GM19025 (cell line): ENCODE results near the gene ELK4.

ENCODE experiments used
- ATAC-seq: cut with Tn5 transposase; IDR thresholded peaks from one replicate; pipeline ENCODE4 v1.9.1; 2021; ENCODE audit warnings: mild to moderate bottlenecking, low read depth, moderate library complexity; ENCODE audit not compliant: unreplicated experiment

Gene ELK4

DNA sequence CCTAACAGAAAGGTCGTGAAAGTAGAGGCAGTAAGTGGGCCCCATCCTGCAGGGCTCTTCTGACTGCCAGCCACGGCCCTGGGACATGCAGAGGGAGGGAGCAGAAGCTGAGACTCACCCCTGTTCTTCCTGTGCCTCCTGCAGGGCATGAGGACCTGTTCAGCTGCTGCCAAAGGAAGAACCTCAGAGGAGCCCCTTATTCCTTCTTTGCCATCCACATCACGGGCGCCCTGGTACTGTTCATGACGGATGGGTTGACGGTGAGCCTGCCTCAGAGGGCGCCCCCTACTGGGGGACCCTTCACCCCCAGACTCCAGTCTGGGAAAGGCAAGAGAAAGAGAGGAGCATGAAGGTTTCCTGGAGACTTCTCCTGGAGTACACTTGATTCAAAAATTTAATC is 47.1 kb downstream of the ELK4 start:
- ATAC-seq, result no peak

DNA sequence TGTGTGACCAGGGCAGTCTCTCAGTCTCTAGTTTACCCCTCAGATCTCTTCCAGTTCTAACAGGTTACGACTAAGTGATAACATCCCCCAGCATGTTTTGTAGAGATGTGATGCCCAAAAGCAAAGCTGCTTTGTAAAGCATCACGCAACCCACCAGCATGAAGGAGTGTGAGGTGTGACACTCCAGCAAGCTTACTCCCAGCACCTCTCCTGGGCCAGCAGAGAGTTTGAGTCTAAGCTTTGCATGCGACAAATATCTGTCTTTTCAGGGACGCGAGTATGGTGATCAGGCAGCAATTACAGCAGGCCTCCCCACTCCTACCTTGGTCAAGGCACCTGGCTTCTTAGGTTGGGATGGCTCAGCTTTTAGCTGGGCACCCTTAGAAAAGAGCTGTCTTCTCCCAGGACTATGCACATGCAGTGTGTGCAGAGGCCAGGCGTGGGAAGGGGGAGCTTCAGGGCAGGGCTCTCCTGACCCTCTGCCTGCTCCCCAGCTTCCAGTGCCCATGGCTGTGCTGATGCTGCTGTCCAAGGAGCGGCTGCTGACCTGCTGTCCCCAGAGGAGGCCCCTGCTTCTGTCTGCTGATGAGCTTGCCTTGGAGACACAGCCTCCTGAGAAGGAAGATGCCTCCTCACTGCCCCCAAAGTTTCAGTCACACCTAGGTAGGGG is 48.2 kb downstream of the ELK4 start:
- no peak for ATAC-seq

DNA sequence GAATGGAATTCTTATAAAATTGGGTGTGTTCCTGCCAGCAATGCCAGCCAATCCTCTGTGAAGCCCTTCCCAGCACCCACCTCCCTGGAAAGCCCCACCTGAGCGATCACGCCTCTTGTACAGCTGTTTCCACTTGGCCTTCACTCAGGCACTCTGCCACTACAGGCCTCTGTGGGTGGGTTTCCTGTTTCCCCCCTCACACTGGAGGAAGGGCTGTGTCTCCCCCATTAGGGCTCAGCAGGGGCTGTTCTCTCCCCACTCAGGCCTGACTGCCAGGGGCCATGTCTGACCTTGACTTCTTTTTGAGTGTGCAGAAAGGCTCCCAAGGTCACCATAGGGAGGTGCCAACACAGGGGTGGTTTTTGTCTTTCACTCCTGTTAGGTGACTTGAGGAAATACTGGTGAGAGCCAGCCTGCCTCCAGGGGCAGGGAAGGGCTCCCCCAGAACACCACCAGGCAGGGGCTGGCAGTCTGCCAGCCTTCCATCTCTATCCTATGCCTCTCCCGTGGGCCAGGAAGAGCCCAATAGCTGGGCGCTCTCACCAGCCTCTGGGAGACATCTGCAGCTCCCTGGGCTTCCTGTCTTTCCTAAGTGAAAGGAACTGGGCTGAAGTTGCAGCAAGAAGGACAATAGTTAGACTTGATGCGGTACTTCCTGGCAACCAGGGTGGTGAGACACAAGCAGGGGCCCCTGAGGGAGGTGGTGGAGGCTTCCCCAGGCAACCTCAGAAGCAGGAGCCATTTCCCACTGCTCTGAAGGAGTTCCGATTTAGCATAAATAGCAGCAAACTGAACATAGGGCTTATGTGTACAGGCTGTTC is 49.1 kb downstream of the ELK4 start:
- no peak for ATAC-seq

DNA sequence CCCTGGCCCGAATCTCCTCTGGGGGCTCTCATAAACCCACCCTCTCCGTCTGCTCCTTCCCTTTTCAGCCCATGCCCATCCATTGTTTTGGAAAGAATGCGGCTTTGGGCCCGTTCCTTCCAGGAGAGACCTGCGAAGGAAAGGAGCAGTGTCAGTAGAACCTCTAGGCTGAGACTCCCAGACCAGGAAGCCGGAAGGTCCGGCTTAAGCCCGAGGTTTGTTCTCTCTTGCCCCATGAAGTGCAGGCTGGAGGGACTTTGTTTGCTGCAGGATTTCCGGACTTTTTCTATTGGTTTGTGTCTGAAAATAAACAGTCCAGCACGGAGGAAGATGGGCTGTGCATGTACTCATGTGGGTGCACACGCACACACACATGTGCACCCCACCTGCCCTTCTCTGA is 49.8 kb downstream of the ELK4 start:
- ATAC-seq, result no peak

DNA sequence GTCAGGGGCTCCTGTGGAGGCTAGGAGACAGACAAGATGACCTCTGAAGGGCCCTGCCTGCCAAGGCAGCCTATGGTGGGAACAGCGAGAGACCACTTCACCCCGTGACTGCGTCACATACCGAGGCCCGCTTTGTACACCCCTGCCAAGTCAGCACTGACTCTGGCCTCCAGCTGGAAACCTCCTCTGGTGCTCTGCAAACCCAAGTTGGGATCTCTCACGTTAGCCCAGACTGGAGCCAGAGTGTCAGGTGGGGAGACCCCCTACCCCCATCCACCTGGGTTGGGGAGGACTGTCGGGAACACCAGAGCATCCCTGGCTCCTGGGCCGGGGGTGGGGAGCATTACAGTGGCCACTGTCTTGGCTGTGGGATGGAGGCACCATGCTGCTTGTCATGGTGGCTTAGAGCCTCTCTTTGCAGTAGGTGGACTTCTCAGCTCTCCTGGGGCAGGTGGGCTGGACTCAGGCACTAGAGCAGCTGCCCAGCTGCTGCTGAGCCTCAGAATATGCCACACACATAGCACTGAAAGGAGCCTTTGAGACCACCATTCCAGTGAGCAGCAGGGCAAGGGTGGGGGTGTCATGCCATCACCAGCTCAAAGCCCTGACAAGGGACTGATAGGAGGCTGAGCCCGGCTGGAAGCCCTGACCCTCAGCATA is 50.4 kb downstream of the ELK4 start:
- ATAC-seq, result no peak

DNA sequence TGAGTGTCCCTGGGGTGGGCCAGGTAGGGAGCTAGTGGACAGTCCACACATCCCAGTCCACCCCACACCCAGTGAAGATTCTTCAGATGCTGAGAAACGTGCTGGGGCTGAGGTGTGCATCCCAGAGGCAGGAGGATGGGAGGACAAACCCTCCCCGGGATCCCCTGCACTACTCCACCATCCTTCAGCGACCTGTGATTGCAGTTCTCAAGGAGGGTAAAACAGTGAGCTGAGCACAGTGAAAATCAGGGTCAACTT is 51.0 kb downstream of the ELK4 start:
- no peak for ATAC-seq

DNA sequence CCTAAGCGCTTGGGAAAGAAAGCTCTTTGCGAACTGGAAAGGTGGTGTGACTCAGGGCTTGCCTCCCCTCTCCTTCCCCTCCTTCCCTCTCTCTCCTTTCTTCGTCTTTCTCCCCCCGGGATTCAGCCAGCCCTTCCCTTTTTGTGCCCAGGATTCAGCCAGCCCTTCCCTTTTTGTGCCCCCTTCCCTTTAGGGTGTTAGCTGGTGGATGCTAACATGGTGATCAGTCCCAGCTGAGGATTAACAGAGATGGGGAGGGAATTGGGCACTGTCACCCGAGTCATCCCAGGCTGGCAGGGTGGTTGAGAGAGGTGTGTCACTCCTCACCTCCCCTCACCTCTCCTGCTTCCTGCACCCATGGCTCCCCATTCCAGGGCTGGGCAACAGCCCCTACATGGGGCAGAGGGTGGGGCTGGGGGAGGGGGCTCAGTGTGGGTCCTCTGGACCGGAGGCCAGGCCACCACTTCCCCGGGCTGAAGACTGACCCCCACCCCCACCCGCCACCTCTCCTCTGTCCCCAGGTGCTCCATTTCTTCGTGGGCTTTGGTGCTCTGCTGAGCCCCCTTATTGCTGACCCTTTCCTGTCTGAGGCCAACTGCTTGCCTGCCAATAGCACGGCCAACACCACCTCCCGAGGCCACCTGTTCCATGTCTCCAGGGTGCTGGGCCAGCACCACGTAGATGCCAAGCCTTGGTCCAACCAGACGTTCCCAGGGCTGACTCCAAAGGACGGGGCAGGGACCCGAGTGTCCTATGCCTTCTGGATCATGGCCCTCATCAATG is 51.5 kb downstream of the ELK4 start:
- ATAC-seq, result no peak

DNA sequence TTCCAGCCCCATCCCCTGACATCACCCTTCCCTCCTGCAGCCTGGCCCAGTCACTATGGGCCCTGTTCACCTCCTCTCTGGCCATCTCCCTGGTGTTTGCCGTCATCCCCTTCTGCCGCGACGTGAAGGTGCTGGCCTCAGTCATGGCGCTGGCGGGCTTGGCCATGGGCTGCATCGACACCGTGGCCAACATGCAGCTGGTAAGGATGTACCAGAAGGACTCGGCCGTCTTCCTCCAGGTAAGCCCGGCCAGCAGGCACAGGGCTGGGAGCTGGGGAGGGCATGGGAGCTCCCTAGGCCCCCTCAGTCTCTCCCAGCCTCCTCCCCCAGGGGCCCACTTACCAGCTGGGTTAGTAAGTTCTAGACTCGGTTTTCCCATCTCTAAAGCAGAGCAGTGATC is 52.1 kb downstream of the ELK4 start:
- no peak for ATAC-seq

DNA sequence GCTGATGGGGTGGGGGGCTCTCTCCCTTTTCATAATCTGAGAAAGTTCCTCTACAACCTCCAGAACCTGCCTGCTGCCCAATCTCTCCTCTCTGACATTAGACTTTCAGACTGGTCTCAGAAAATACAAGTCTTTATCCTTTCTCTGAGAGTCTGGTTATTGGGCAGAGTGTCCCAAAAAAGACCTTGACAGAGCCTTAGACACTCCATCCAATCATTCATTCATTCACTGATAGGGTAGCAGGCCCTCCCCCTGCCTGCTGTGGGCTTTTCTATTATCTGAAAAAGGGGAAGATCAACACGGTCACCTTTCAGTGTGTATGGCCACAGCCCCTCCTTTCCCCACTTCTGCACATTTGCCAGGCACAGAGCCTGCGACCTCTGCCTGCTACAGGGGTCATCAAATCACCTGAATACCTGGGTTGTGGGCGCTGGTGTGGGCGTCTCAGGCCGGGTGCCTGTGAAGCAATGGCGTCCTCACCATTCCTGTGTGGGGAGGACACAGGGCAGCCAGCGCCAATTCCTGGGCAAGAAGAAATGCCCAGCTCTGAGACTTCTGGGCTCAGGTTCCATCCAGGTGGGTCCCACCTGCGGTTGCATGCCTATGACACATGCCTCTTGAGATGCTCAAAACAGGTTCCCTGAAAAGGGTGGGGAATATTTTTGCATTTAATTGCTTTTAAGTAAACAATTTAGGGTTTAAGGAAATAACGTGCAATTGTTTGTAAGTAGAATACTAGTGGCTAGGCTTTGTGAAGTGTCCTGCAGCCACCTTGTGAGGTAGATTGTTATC is 52.8 kb downstream of the ELK4 start:
- ATAC-seq, result no peak

DNA sequence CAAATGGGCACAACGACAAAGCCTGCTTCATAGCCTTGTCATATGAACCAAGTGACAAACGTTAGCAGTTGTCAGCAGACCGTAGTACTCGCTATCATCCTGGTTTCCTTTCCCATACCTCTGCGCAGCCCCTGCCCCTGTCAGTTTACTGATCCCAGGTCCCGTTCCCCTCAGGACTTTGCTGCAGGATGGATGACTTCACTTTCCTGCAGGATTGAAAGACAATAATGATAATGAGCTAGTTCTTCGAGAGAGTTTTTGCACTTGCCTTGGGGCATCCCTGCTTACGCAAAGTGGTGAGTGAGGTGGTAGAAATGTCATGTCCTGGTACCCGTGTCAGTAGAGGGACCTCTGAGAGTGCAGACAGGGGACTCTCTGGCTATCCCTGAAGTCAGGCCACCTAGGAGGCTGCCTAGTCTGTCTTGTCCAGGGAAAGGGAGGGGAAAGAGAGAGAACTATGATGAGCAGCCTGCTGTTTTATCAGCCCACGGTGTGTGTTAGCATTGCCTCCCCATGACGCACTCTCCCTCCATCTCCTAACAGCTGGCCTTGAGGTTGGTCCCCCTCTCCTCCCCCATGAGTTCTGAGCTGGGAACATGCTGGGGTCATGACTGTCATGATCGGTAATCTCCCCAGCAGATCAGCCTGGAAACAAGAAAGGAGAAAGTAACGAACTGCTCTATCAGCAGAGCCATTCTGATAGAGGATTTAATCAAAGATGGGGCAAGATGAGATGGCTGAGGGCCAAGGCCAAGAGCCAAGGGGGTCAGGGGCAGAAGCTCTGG is 53.7 kb downstream of the ELK4 start:
- ATAC-seq, result no peak

DNA sequence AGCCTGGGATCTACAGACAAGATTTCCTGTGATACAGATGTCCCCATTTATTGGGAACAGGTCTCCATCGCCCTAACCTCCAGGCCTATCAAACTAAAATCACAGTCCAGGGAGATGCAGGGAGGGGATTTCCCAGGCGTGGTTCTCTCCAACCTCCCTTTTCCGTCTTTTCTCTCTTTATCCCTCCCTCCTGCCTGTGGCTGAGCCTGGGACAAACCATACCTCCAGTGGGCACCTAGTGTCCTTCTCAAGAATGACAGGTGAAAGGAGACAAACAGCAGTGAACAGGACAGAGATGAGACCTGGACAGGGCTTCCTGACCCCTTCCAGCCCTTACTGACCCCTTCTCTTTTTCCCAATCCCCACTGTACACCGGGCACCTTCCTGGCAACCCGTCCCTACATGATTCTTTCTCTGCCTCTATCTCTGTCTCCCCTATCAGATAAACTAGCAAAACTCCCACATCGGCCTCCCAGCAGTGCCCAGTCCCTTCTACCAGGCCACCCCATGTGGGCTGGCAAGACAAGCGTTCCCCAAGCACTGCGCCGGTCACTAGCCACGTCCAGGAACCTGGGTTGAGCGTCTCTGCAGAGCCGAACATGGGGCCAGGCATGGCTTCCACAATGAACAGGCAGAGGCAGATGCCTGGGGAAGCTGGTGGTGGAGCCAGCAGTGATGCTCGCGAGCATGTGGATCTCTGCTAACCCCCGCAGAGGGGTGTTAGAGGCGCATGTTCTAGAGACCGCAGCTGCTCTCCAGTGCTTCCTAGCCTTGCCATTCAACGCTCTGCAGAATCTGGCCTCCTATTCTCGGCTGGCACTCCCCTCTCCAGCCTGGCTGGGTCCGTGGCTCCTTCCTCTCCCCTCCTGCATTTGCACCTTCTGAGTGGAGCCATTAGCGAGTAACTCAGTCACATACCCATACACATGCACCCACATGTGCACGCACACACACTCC is 54.7 kb downstream of the ELK4 start:
- no peak for ATAC-seq

DNA sequence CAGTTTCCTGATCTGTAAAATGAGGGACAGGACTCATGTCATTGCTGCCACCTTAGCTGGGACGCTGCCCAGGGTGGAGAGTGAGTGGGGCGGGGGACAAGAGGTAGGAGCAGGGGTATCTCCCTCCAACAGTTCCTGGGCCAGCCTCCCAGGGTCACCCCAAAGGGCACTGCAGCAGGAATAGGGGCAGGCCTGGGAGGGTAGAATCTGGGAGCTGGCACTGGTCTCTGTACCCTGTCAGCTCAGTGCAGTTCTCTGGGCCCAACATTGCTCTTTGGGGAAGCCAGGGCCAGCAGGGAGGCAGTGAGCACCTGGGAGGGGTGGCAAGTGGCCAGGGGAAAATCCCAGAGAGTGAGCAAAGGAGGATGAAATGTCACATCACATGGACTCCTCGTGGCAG is 55.8 kb downstream of the ELK4 start:
- no peak for ATAC-seq

DNA sequence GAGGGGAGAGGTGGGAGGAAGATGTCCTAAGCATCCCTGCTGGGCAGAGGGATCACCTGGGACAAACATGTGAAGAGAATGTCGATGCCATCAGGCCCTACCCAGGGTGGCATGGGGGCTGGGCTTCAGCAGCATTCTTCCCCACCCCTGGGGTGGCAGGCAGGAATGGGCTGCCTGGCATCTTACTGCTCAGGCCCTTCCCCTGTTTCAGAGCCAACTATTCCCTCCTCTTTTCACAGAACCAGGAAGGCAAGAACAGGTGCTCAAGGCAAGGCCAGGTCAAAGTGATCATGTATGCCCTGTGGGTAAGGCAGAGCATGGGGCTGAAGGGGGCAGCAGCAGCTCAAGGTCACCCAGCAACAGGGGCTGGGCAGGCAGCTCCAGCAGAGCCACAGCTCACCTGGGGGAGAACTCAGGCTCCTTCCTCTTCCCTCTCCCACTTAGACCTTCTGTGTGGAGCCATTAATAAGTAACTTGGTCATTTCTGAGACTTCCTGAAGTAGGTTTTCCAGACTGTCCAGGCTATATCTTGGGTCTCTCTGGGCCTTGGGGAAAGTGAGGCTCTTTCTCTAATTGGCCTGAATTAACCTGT is 56.4 kb downstream of the ELK4 start:
- ATAC-seq, result no peak

DNA sequence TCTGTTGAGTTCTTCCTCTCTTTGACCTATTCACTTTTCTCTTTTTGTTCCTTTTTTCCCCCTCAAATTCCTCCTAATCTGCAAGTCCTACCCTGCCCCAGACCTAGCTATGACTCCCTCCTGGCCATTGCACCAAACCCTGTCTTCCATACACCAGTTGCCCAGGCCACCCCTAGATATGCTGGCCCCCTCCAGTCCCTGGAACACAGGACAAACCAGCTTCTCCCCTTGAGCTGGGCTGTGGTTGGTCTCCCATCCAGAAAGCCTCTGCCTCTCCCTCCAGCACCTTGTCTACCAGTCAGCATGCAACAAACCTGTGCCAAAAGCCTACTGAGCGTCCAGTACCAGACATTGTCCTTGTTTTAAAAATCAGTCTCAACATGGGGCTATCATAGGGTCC is 59.4 kb downstream of the ELK4 start:
- ATAC-seq, result no peak

DNA sequence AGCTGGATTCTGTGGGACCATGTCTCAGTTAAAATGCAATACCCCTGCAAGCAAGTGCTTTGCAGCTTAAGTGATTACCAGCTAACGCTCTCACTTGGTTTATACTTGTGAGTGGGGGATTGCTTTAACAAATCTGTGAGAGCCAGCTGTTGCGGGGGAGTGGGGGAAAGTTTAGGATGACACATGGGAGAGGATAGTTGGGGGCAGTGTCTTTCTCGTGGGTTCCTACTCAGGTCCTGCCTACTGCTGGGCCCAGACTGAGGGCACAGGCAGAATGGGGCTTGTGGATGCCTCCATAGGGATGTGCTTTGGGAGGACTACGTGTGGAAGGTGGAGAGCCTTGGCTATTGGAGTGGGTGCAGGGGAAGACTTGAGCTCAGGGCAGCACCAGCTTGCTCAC is 60.1 kb downstream of the ELK4 start:
- no peak for ATAC-seq

DNA sequence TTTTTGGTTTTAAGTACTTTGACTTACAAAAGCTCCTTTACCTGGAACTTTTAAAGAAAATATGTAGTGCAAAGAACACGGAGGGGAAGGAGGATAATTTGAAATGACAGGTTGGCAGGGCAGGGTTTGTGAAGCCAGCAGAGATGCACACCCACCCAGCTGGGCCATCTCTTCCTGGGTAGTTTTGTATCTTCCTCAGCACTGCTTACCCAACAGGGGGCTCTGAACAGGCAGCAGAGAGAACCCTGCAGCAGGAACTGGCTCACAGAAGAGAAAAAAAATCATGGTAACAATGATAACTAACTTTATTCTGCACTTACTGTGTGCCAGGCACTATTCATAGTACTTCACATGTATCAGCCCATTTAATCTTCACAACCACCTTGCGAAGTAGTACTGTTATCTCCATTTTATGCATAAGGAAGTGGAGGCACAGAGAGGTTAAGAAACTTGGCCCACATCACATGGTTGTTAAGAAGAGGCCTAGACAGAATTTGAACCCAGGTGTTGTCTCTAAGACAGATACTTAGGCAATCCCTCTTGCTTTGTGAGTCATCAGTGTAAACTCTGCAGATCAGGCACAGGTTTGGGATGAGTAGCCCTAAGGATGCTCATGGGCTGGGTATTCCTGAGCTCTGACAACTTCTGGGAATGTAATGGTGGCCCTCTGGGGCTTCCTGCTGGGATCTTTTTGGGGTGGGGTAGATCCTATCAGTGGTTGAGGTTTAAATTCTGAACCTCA is 60.8 kb downstream of the ELK4 start:
- ATAC-seq, result no peak

DNA sequence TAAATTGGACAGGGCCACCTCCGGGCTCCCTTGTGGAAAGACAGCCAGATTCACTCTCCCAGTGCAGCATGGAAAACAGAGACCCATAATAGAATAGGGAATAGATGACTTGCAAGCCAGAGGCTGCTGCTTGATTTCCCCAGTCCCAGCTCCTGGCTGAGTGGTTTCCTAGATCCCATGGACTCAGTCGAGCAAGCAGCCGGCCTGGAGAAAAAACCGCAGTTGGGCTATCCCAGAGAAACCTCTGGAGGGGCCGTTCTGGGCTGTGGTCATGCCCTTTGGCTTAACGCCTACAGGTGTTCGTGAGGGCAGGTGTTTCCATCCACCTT is 61.7 kb downstream of the ELK4 start:
- no peak for ATAC-seq
